Kidney (tissue), 14 donors: ENCODE results near the gene STAT6. TPM values are rescaled to one million over a fixed set of nuclear protein-coding genes. Genes with fewer than 3 reads are reported as not detected.

ENCODE experiments used
- DNase-seq, 5 donors: peaks; one replicate each; pipeline ENCODE4 v3.0.0-alpha.2; 2013 to 2020
- FAIRE-seq: peaks from 2 replicates; lab custom pipeline; 2012; peaks lifted over from hg19 to GRCh38; lab: Jason Lieb, UNC
- H3K27ac ChIP-seq, 2 donors: one replicate each; pipeline ENCODE4 v1.7.0; 2013; ENCODE audit warnings: low read depth in 2 of 2, low read length in 2 of 2, inconsistent platforms in 1 of 2
- H3K27me3 ChIP-seq: one replicate; pipeline ENCODE4 v1.7.1; 2013; ENCODE audit warnings: low read length, inconsistent platforms; ENCODE audit not compliant: control insufficient read depth, insufficient read depth
- H3K36me3 ChIP-seq, 3 donors: one replicate each; pipeline versions ENCODE4 v1.7.0 to v1.7.1; 2013; ENCODE audit warnings: low read length in 3 of 3, control low read depth in 1 of 3, inconsistent platforms in 1 of 3; ENCODE audit not compliant: insufficient read depth in 3 of 3, control insufficient read depth in 2 of 3
- H3K4me1 ChIP-seq, 3 donors: one replicate each; pipeline versions ENCODE4 v1.7.0 to v1.7.1; 2013; ENCODE audit warnings: low read length in 3 of 3, inconsistent platforms in 1 of 3, low read depth in 1 of 3; ENCODE audit not compliant: control insufficient read depth in 2 of 3, insufficient read depth in 2 of 3
- H3K4me3 ChIP-seq, 3 donors: one replicate each; pipeline versions ENCODE4 v1.7.0 to v1.8.1; 2013; ENCODE audit warnings: low read length in 3 of 3, control low read depth in 1 of 3, inconsistent platforms in 1 of 3
- H3K9ac ChIP-seq, 3 donors: one replicate each; pipeline versions ENCODE4 v1.7.0 to v1.7.1; 2013; ENCODE audit warnings: low read length in 3 of 3, control low read depth in 1 of 3, inconsistent platforms in 1 of 3
- H3K9me3 ChIP-seq, 3 donors: one replicate each; pipeline versions ENCODE4 v1.7.0 to v1.7.1; 2013; ENCODE audit warnings: low read length in 3 of 3, control low read depth in 1 of 3, inconsistent platforms in 1 of 3; ENCODE audit not compliant: control insufficient read depth in 2 of 3, insufficient read depth in 1 of 3
- CTCF ChIP-seq: IDR thresholded peaks from 3 replicates; pipeline ENCODE4 v1.5.1; 2012; ENCODE audit warnings: mild to moderate bottlenecking, moderate library complexity, borderline replicate concordance; ENCODE audit not compliant: insufficient read depth; ENCODE audit errors: extremely low read depth
- intact Hi-C: fragments of 100-400 bp; cut with DNase I; formaldehyde crosslinking; loops from one replicate; pipeline ENCODE4 v1.11.1; 2022
- polyA plus RNA-seq: library from polyadenylated mRNA; stranded (reverse); fragments of 350-450 nt; fragmentation: Illumina TruSeq; extraction: RNeasy Lipid Tissue Mini Kit (QIAGEN cat#74804); gene quantifications from one replicate; pipeline ENCODE4 v1.2.3, GENCODE V29; 2014; ENCODE audit warnings: low read depth, low replicate concordance; ENCODE audit not compliant: insufficient read depth
- total RNA-seq: library from RNA; stranded (reverse); fragmentation: NEBNext Ultra II Directional; extraction: Animal tissue kit (Norgen Biotek cat#: 25700); gene quantifications from one replicate; pipeline ENCODE4 v1.2.1, GENCODE V29; 2021
- donor health status: control.
- donor health status: control.
- donor health status: control.
- donor health status: control.
- donor health status: control.
- donor health status: DM: yes; HTN: yes; CAD: no.
- donor health status: Normal renal cell carcinoma (clear cell type).

The STAT6 gene
- total and polyA plus RNA-seq, 2 donors from 2014 or later: 74.8 to 232 TPM

GRCh38 chr12:57138526-57139272, 27.5 kb upstream of the STAT6 start:
- FAIRE-seq: no peak
- H3K9me3 ChIP-seq: no peaks in the 10 kb centered on the region
- peaks cover 0 to 2% (median 0%) of the 10 kb centered on the region in 3 donors for H3K4me1 ChIP-seq
- peak in 1 of 5 donors; percentile 87 for DNase-seq
- no peak overlapping the region for H3K27ac ChIP-seq
- no peak overlapping the region for H3K9ac ChIP-seq
- TF ChIP-seq CTCF: no peak
- H3K27me3 ChIP-seq: no peaks in the 10 kb centered on the region
- no peak overlapping the region for H3K4me3 ChIP-seq
- intact Hi-C loops: no loop called here
- peaks cover 4 to 23% (median 7%) of the 10 kb centered on the region in 3 donors for H3K36me3 ChIP-seq

GRCh38 chr12:57135527-57136326, 24.6 kb upstream of the STAT6 start:
- H3K4me3 ChIP-seq: no peak overlapping the region
- intact Hi-C loops: no loop called here
- DNase-seq: peak; percentile 59 to 91 (median 65)

GRCh38 chr12:57134949-57135348, 23.8 kb upstream of the STAT6 start:
- no peaks in the 10 kb centered on the region for H3K27me3 ChIP-seq
- H3K27ac ChIP-seq: peak overlapping the region in 1 of 2 donors; percentile 72
- FAIRE-seq (no peak), DNase-seq (no peak)
- intact Hi-C loops: no loop called here
- H3K4me3 ChIP-seq: no peak overlapping the region
- H3K4me1 ChIP-seq: peaks cover 0 to 15% (median 5%) of the 10 kb centered on the region in 3 donors
- peaks cover 4 to 9% (median 7%) of the 10 kb centered on the region in 3 donors for H3K36me3 ChIP-seq
- no peaks in the 10 kb centered on the region for H3K9me3 ChIP-seq
- no peak overlapping the region for H3K9ac ChIP-seq
- no peak for TF ChIP-seq CTCF

More at GRCh38 chr12:57135527-57136326, 24.6 kb upstream of the STAT6 start:
- no peak for FAIRE-seq
- no peak overlapping the region for H3K9ac ChIP-seq
- peak overlapping the region in 1 of 2 donors; percentile 72 for H3K27ac ChIP-seq
- H3K27me3 ChIP-seq: no peaks in the 10 kb centered on the region
- peaks cover 4 to 11% (median 7%) of the 10 kb centered on the region in 3 donors for H3K36me3 ChIP-seq
- peaks cover 0 to 15% (median 5%) of the 10 kb centered on the region in 3 donors for H3K4me1 ChIP-seq
- H3K9me3 ChIP-seq: no peaks in the 10 kb centered on the region
- TF ChIP-seq CTCF: no peak
